ENCODE results near the gene NHLH2. TPM values are rescaled to one million over a fixed set of nuclear protein-coding genes. Genes with fewer than 3 reads are reported as not detected.

NHLH2 gene
- total RNA-seq, 6 experiments from 2014 or later: not detected

Other genes starting within 250 kb of the NHLH2 start
- 1 to 10 TPM; 3.3 to 5.1 (median 4.4) TPM for gene VANGL1, start 199.2 kb downstream of the NHLH2 start, total RNA-seq
- gene CASQ2, start 72.4 kb downstream of the NHLH2 start, total RNA-seq: under 1 TPM in 4 of 6 experiments, not detected in 2; 0.09 to 0.44 (median 0.21) TPM
- gene SLC22A15, start 135.4 kb upstream of the NHLH2 start, total RNA-seq: 1 to 10 TPM in 3 of 6 experiments, under 1 TPM in 3; 0.11 to 6.8 (median 2.3) TPM

Data from right lobe of liver (tissue), 5 donors.